ENCODE results near the gene TMIE. TPM values are rescaled to one million over a fixed set of nuclear protein-coding genes. Genes with fewer than 3 reads are reported as not detected.

The TMIE gene
- total RNA-seq, 1 donor from 2014 or later = 1.7 TPM

DNA sequence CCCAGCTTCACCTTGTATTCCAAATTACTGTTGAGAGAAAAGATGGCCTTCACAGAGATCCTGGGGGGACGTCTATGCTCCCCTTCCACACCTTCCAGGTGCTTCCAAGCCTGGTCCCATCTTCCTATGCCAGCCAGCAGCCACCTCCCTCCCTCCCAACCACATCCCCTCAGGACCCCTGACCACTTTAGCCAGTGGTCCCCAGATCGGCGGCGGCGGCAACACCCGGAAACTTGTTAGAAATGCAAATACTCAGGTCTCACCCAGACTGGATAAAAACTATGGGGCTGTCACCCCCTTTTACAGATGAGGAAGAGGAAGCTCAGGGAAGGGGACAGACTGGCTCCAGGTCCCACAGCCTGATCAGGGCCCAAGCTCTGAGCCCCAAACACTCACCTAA lies 54.5 kb downstream of the TMIE start:
- TF ChIP-seq, protein P1, sequence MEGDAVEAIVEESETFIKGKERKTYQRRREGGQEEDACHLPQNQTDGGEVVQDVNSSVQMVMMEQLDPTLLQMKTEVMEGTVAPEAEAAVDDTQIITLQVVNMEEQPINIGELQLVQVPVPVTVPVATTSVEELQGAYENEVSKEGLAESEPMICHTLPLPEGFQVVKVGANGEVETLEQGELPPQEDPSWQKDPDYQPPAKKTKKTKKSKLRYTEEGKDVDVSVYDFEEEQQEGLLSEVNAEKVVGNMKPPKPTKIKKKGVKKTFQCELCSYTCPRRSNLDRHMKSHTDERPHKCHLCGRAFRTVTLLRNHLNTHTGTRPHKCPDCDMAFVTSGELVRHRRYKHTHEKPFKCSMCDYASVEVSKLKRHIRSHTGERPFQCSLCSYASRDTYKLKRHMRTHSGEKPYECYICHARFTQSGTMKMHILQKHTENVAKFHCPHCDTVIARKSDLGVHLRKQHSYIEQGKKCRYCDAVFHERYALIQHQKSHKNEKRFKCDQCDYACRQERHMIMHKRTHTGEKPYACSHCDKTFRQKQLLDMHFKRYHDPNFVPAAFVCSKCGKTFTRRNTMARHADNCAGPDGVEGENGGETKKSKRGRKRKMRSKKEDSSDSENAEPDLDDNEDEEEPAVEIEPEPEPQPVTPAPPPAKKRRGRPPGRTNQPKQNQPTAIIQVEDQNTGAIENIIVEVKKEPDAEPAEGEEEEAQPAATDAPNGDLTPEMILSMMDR (IDR thresholded peaks at IDR 0.05) = no peak
- Histone ChIP-seq H3K36me3 (no peaks in the 10 kb centered on the region), H3K9me3 (no peaks in the 10 kb centered on the region), H3K4me3 (no peak overlapping the region), H3K27me3 (no peaks in the 10 kb centered on the region), H3K4me1 (no peaks in the 10 kb centered on the region), H3K27ac (no peak overlapping the region)
- ATAC-seq (no peak), DNase-seq (no peak)
- intact Hi-C loops (cut with DNase I) = no loop called here

DNA sequence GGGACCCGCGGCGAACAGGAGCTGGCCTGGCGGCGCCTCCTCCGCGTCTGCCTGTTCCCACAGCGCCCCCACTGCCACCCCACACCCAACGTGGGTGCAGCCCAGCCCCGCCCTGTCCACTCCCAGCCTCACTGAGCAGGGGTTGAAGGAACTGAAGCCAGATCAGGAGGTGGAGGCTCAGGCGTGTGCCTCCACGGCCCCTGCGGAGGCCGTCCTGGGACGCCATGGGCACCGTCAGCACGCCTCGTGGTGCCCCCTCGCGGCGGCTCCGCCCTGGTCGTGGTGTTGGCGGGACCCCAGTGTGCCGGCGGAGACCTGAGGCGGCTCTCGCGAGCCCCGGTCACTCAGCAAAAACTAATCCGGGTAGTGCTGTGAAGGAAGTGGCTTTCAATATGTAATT lies 55.5 kb downstream of the TMIE start:
- Histone ChIP-seq H3K4me1 (no peaks in the 10 kb centered on the region), H3K9me3 (no peaks in the 10 kb centered on the region), H3K27me3 (no peaks in the 10 kb centered on the region), H3K36me3 (no peaks in the 10 kb centered on the region), H3K4me3 (no peak overlapping the region), H3K27ac (no peak overlapping the region)
- TF ChIP-seq, protein P1 (IDR thresholded peaks at IDR 0.05) = no peak
- DNase-seq (no peak), ATAC-seq (no peak)
- intact Hi-C loops (cut with DNase I) = no loop called here

DNA sequence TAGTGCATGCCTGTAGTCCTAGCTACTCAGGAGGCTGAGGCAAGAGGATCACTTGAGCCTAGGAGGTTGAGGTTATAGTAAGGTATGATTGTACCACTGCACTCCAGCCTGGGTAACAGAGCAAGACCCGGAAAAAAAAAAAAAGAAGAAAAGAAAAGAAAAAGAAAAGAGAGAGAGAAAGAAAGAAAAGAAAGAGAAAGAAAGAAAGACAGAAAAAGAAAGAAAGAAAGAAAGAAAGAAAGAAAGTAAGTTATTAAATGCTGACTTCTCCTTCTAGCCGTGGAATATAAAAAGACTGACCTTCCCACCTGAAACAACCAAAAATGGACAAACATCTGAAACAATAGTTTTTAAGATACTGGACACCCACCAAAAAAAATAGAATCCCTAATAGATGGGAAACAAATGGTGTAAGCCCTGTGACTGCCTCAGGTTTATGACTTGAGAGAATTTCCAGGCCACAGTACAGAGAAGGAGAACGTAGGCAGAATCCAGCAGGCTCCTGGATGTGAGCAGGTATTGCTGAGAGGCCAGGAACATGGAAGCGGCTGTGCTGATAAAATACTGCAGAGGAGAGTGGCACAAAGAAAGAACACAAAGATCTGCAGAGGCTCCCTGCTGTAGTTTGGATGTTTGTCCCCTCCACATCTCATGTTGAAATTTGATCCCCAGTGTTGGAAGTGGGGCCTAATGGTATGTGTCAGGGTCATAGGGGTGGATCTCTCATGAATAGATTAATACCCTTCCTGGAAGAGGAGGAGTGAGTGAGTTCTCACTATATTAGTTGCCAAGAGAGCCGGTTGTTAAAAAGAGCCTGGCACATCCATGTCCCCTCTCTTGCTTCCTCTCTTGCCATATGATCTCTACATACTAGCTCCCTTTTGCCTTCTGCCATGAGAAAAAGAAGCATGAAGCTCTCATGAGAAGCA lies 58.3 kb downstream of the TMIE start:
- DNase-seq (no peak), ATAC-seq (no peak)
- TF ChIP-seq, protein P1 (IDR thresholded peaks at IDR 0.05) = no peak
- no peaks in the 10 kb centered on the region for H3K9me3 ChIP-seq
- no peaks in the 10 kb centered on the region for H3K4me1 ChIP-seq
- intact Hi-C loops (cut with DNase I) = no loop called here
- H3K27me3 ChIP-seq = no peaks in the 10 kb centered on the region
- no peak overlapping the region for H3K27ac ChIP-seq
- H3K4me3 ChIP-seq = no peak overlapping the region
- no peaks in the 10 kb centered on the region for H3K36me3 ChIP-seq

Other genes starting within 250 kb of the TMIE start
- 14.3 TPM for gene LTF, start 236.5 kb upstream of the TMIE start, total RNA-seq
- not detected for gene RTP3, start 203.4 kb upstream of the TMIE start, total RNA-seq
- 2.9 TPM for gene LRRC2, start 135.1 kb upstream of the TMIE start, total RNA-seq
- not detected for gene FAM240A, start 88.9 kb upstream of the TMIE start, total RNA-seq
- gene ALS2CL, start 7.7 kb upstream of the TMIE start, total RNA-seq = 64.5 TPM
- 0.20 TPM for gene PRSS50, start 16.5 kb downstream of the TMIE start, total RNA-seq
- 3.8 TPM for gene MYL3, start 162.1 kb downstream of the TMIE start, total RNA-seq
- gene PTH1R, start 176.3 kb downstream of the TMIE start, total RNA-seq = 14.9 TPM

All from upper lobe of right lung (tissue), 1 donor.